ENCODE data around the gene FMN1.

Gene FMN1

GRCh38 chr15:32828507-32829186 is 365.9 kb downstream of the FMN1 start:
- no peak for DNase-seq (ENCODE audit: low read depth)

DNA sequence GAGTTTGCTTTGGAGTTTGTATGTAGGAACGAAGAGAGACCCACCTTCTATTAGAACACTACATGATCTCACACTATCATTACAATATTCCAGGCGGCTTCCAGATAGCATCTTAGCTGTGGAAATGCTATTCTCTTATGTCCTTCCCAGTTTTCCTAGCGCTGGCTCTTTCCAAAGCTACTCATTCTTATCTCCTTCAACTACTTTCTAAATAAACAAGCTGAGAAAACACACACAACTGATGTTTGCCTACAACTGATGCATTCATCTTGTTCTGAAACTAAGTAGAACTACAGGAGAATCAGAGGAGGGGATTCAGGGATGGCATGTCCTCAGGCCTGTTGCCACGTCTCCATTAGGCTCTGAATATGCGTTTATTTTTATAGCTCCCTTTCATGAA is 367.8 kb downstream of the FMN1 start:
- no peak for DNase-seq (ENCODE audit: low read depth)

DNA sequence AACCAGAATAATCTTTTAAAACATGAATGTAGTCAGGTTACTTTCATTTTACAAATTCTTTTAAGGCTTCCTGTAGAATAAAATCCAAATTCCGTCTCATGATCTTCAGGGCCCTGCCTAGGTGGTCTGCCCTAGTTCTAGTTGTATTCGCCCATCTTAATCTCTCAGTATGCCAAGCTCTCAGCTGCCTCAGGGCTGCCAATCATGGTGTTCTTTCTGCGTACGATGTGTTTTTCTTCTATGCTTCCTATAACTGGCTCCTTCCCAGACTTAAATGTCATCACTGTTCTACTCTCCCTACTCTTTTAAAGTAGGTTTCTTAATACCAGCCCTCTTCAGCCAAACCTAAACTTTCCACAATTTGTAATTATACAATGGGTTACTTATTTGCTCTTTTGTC is 369.3 kb downstream of the FMN1 start:
- DNase-seq (ENCODE audit: low read depth), result no peak

DNA sequence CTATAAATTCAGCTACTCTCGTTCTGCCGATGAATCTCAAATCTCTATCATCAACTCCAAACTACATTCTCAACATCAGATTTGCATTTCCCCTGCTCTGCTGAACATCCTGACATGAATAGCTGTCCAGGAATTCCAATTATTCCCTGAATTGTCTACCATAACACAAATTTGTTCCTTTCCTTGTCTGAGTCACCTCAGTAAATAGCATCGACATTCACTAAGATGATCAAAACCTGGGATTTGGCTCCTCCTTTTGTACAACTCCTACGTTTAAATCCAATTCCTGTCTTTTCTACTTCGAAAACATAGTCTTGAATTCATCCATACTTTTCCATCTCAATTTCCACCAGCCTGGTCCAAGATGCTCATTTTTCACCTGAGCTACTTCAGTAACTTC is 369.7 kb downstream of the FMN1 start:
- DNase-seq (ENCODE audit: low read depth), result no peak

DNA sequence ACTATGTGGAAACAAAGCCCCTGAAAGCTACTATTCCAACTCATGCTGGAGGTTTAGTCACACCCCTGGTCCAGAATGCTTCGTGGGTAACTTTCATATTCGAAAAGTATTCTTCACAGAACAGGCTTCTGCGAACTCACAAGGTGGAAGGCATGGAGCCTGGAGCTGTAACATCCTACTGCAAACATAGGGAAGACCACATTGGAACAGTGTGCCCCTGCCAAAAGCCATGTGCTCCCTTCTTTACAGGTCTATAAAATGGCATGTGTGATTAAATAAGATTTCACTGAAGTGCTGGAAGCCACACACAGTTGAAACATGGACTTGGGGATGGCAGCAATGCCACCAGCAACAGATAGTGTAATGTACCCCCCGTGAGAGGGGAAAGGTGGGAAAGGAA is 370.8 kb downstream of the FMN1 start:
- DNase-seq (ENCODE audit: low read depth), result no peak

DNA sequence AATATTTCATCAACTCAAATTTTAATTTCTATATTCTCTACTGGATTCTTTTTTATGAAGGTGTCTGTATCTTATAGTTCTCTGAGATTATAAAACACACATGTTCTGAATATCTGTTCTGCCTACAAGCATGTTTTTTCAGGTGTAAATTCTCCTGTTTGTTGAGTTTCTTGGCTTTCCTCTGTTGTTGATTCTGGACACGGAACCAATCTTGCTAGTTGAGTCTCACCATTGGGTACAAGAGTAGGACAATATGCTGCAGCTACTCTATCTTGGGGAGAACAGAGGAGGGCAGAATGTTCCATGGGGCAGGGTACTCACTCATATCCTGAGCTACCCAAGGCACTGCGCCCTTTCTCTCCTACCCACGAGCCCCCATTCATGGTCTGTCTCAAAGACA is 371.8 kb downstream of the FMN1 start:
- no peak for DNase-seq (ENCODE audit: low read depth)

DNA sequence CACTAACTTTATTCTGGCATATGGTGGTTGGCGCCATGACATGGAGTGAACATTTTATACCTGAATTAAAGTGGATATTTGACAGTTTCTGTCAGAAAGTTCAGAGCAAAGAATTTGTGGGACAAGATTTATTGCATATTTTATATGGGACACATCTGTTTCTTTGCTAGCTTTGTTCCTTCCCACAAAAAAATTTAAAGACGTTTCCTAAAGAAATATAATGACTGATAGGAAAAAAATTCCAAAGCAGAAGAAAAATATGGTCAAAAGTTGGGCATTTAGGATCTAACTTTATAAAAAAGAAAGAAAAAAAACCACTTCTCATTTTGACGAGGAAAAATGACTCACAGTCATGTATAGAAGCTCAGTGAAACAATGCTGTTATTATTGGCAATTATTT is 375.1 kb downstream of the FMN1 start:
- no peak for DNase-seq (ENCODE audit: low read depth)

GRCh38 chr15:32818758-32819447 is 375.6 kb downstream of the FMN1 start:
- DNase-seq (ENCODE audit: low read depth), result no peak

GRCh38 chr15:32817577-32817976 is 376.9 kb downstream of the FMN1 start:
- DNase-seq (ENCODE audit: low read depth), result no peak

- no peak for DNase-seq (ENCODE audit: low read depth)
These were observed 387.2 kb downstream of the FMN1 start for GRCh38 chr15:32807331-32807730.

DNA sequence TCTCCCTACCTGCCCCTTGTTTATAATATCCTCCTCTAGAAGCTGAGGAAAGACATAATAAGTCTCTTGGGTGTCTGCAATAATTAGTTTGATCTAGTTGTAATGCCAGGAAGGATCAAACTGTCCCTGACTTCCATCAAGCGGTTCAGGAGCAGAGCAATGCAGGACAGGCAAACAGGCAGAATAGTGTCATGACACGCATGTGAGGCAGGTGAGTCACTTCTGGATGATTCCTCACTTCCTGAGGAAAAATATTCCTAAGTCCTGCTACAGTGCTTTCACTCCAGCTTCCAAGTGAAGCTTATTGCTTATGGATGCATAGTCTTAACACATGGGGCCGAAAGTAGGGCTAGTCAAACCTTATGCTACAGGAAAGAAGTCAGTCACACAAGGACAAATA is 390.9 kb downstream of the FMN1 start:
- DNase-seq (ENCODE audit: low read depth), result no peak

GRCh38 chr15:32802286-32802936 is 392.1 kb downstream of the FMN1 start:
- no peak for DNase-seq (ENCODE audit: low read depth)

DNA sequence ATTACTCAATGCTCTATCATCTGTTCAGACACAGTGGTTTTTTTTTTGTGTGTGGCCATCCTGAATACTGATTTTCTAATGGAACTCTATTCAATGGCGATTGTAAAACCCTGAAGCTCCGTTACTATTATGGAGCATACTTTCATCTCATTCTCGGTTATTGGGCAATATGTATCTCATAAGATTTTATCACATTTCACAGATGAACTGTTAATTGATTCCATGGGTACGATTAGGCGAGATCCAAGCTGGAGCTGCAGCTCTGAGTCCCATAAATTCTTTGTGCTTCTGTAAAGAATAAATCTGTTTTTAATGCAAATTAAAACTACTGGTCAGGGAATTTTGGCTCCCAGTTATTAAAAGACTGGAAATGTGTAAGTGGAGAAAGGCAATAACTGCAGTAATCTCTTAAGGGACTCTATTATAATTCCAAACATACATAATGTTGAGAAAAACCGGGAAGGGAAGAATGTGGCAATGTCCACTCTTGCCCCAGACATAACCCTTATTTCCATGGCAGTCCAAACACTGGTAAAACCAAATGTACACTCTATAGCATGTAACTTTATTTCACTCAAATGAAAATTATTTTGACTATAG is 394.5 kb downstream of the FMN1 start:
- no peak for DNase-seq (ENCODE audit: low read depth)

GRCh38 chr15:32796856-32797255 is 397.7 kb downstream of the FMN1 start:
- DNase-seq (ENCODE audit: low read depth), result no peak

DNA sequence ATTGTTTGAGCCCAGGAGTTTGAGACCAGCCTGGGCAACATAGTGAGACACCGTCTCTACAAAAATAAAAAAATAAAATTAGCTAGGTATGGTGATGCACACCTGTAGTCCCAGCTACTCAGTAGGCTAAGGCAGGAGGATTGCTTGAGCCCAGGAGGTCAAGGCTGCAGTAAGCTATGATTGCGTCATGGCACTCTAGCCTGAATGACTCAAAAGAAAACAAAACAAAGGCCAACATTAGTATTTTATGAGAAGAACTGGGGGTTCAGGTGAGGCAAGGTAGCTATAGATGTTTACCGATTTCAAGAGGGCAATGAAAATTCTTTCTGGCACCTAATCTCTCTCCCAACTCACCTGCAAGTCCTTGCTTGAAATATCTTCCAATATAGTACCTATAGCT is 399.5 kb downstream of the FMN1 start:
- DNase-seq (ENCODE audit: low read depth), result no peak

DNA sequence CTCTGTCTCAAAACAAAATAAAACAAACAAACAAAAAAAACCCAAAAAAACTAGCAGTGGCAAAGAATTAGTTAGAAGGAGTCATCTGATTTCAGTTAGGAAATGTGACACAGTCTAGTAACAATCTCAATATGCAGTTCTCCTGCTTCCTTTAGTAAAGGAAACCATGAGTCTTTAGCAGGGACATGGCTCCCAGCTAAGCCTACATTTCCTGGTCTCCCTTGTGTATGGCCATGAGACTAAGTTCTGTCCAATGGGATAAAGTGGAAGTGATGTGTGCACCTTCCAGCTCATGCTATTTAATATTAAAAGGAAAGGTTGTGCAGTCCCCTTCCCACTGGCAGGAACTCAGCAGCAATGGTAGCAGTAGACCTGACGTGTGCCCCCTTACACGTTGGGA is 402.1 kb downstream of the FMN1 start:
- no peak for DNase-seq (ENCODE audit: low read depth)

GRCh38 chr15:32790352-32790999 is 404.0 kb downstream of the FMN1 start:
- DNase-seq (ENCODE audit: low read depth), result no peak

DNA sequence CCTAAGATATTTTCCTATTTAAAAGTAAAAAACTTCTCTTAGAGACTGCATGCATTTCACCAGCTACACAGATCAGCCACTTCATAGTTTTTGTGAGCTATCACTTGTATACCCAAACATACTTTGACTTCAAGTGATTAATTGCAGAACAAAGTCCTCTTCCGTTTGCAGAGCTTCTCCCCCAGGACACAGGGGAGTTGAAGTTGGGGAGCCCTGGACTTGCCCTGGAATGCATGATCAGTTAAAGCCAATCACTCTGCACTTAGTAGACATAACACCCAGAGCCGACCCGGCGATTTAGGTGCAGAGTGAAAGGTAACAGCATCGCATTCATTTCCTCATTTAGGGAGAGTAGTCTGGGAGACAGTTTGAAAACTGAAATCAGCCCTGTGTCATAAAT is 406.6 kb downstream of the FMN1 start:
- DNase-seq (ENCODE audit: low read depth), result no peak

DNA sequence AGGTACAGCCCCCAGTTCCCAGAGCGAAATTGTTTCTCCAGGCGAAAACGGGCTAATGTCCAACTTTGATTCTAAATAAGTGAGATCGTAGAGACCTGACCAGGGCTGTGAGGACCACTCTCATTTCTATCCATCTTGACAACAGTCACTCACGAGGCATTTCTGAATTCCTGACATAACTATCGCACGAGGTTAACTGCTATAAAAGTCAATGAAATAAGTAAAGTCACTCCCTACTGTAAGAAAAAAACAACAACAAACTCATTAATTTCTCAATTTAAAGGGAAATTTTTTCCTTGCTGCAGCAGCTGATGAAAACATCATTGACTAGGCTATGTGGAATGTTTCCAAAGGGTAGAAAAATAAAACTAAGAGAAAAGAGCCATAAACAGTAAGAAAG is 407.6 kb downstream of the FMN1 start:
- no peak for DNase-seq (ENCODE audit: low read depth)

GRCh38 chr15:32784581-32784980 is 409.9 kb downstream of the FMN1 start:
- no peak for DNase-seq (ENCODE audit: low read depth)

DNA sequence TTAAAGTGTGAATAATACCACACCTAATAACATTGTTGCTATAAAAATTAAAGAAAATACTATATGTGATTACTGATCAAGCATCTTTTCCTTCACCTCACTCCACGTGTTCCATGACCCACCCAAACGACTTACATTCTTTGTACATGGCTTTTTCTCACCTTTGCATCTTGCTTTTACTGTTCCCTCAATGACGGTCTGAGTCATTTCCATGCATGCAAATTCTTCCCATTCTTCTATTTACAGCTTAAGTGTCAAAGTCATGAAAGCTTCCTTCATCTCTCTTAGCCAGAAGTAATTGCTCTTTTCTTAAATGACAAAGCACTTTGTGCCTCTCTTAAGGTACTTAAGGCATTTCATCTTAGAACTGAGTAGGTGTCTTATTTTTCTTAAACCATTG is 412.7 kb downstream of the FMN1 start:
- DNase-seq (ENCODE audit: low read depth), result no peak

DNA sequence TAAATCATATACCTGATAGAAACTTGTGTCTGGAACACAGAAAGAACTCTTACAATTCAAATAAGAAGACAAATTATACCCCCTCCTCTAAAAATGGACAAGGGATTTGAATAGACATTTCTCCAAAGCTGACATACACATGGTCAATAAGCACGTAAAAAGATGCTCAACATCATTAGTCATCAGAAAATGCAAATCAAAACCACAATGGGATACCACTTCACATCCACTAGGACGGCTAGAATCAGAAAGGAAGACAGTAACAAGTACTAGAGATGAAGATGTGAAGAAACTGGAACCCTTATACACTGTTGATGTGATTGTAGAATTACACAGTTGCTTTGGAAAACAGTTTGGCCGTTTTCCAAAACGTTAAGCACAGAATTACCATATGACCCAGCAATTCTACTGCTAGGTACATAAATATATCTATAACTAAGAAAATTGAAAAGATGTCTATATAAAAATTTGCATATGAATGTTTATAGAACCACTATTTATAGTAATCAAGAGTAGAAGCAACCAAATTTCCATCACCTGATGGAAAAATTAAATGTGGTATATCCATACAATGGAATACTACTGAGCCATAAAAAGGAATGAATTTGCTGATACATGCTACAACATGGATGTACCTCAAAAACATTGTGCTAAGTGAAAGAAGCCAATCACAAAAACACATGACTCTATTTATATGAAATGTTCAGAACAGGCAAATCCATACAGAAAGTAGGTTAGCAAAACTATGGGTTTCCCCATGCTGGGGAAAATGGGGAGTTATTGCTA is 415.9 kb downstream of the FMN1 start:
- no peak for DNase-seq (ENCODE audit: low read depth)
